GM10847 (cell line): ENCODE results near the gene WDR49.

Experiments
- POLR2A ChIP-seq: IDR thresholded peaks from 2 replicates; pipeline ENCODE4 v1.6.1; 2011; ENCODE audit not compliant: insufficient read length; ENCODE audit errors: extremely low read depth

WDR49 gene

GRCh38 chr3:167473863-167474262 lies 179.9 kb downstream of the WDR49 start, which contains the start of gene SERPINI2:
Gene SERPINI2 (minus strand): TSS chr3:167474042. CDS start chr3:167471834, 2,208 bp downstream.
- TF ChIP-seq POLR2A, result no peak

GRCh38 chr3:167469381-167469780 lies 184.4 kb downstream of the WDR49 start:
- TF ChIP-seq POLR2A, result no peak

DNA sequence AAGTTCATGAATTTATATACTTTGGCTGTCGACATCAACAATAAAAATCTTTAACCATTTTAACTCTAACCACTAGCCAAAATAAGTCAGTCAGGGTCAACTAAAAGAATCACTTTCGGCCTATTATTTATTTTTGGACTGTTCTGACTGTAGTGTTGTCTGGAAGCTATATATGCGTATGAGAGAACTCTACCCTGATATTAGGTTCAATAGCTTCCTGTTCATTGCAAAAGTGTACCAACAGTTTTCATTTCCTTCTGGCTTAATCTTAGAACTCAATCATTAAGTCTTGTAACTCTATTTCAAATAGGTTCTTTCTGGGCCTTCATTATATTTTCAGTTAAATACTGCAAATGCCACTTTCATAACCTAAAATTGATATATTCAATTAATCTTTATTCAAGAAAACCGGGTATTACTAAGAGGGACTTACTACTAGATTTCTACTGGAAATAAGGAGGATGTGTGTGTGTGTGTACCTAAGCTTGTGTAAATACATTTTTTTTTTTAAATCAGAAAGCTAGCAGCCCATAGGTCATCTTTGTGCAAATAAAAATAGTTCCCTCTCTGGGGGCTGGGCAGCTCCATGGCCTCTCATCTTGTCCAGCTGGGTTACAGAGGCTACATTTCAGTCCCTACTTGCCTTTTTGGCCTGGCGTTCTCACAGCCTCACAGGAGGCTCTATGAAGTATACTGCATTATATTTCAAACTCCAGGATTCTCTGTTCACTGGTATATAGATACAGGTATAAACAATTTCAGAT lies 185.7 kb downstream of the WDR49 start:
- no peak for TF ChIP-seq POLR2A

GRCh38 chr3:167466966-167467365 lies 186.8 kb downstream of the WDR49 start:
- TF ChIP-seq POLR2A, result no peak

GRCh38 chr3:167456157-167456799 lies 197.5 kb downstream of the WDR49 start:
- TF ChIP-seq POLR2A, result no peak

GRCh38 chr3:167453815-167454214 lies 199.9 kb downstream of the WDR49 start:
- no peak for TF ChIP-seq POLR2A

- no peak for TF ChIP-seq POLR2A
Measured at GRCh38 chr3:167451282-167451681, 202.5 kb downstream of the WDR49 start.

DNA sequence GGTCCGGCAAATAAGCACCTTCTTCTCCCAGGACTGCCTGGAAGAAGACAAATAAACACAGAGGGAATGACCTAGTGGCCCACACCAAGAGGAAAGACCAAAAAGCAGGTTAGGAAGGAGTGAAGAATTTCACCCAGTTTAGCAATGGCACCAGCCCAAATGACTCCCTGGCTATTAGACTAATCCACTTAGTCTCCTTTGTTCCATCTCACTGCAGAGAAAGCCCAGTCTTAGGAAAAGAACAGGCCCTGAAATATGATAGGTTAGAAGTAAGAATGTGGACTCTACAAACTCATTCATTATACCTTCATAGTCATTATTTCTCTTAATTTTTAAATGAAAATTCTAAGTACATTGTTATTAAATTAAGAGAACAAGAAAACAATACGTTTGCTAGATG lies 203.1 kb downstream of the WDR49 start:
- TF ChIP-seq POLR2A, result no peak

DNA sequence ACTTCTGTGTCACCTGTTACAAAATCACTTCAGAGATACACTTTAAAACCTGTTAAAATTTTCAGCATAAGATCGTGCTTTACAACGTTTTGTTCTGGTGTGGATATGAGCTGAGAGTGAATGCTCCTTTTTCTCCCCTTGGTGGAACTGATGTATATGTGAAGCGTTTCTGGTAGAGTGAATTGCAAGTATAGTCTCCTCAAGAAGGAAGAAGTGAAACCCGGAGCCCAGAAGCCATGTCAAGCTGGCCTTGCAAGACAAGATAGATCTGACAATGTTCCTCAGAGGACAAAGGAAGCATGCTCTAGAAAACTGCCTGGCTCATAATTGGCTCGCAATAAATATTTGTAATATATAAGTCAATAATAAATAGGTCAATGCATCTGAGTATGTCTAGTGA lies 203.5 kb downstream of the WDR49 start:
- TF ChIP-seq POLR2A, result no peak

- TF ChIP-seq POLR2A, result no peak
Measured at GRCh38 chr3:167445491-167445890, 208.3 kb downstream of the WDR49 start.

- TF ChIP-seq POLR2A, result no peak
Measured at GRCh38 chr3:167441256-167441655, 212.5 kb downstream of the WDR49 start.

GRCh38 chr3:167437428-167438139 lies 216.2 kb downstream of the WDR49 start:
- no peak for TF ChIP-seq POLR2A
